DMS53 (cell line): ENCODE results near the gene SGMS1.
"Not testable (repeated sequence)": the region's sequence is repeated elsewhere in the genome, so short reads cannot be mapped to it uniquely, and the experiment has no call there.

ENCODE experiments used
- DNase-seq: peaks from one replicate; lab custom pipeline; 2025; lab: John Stamatoyannopoulos, UW

The SGMS1 gene

GRCh38 chr10:50369931-50370330 is 253.8 kb downstream of the SGMS1 start:
- no peak for DNase-seq

GRCh38 chr10:50367732-50368131 is 256.0 kb downstream of the SGMS1 start:
- DNase-seq: peak; percentile 59

- not testable (repeated sequence) for DNase-seq
Measured at GRCh38 chr10:50366421-50366820, 257.3 kb downstream of the SGMS1 start.

- DNase-seq: not testable (repeated sequence)
Measured at GRCh38 chr10:50364730-50365129, 259.0 kb downstream of the SGMS1 start.

- peak; percentile 87 for DNase-seq
Measured at GRCh38 chr10:50362547-50363125, 261.1 kb downstream of the SGMS1 start.

GRCh38 chr10:50361946-50362345 is 261.8 kb downstream of the SGMS1 start:
- DNase-seq: peak; percentile 34

GRCh38 chr10:50360077-50360850 is 263.5 kb downstream of the SGMS1 start:
- DNase-seq: no peak

GRCh38 chr10:50358925-50359687 is 264.6 kb downstream of the SGMS1 start:
- DNase-seq: no peak

- no peak for DNase-seq
Measured at GRCh38 chr10:50358411-50358810, 265.3 kb downstream of the SGMS1 start.

GRCh38 chr10:50356481-50356832 is 267.3 kb downstream of the SGMS1 start:
- DNase-seq: not testable (repeated sequence)

GRCh38 chr10:50355693-50356480 is 267.9 kb downstream of the SGMS1 start:
- DNase-seq: not testable (repeated sequence)

- DNase-seq: no peak
Measured at GRCh38 chr10:50351483-50352146, 272.1 kb downstream of the SGMS1 start.

- DNase-seq: no peak
Measured at GRCh38 chr10:50350366-50350765, 273.4 kb downstream of the SGMS1 start.

- DNase-seq: no peak
Measured at GRCh38 chr10:50349554-50349953, 274.2 kb downstream of the SGMS1 start.

- no peak for DNase-seq
Measured at GRCh38 chr10:50347394-50347802, 276.4 kb downstream of the SGMS1 start.

GRCh38 chr10:50346942-50347341 is 276.8 kb downstream of the SGMS1 start:
- no peak for DNase-seq

- no peak for DNase-seq
Measured at GRCh38 chr10:50345545-50345944, 278.2 kb downstream of the SGMS1 start.

- DNase-seq: no peak
Measured at GRCh38 chr10:50343702-50344331, 279.9 kb downstream of the SGMS1 start.

GRCh38 chr10:50341987-50342386 is 281.8 kb downstream of the SGMS1 start:
- no peak for DNase-seq

- no peak for DNase-seq
Measured at GRCh38 chr10:50336140-50336539, 287.6 kb downstream of the SGMS1 start.

GRCh38 chr10:50335397-50335796 is 288.4 kb downstream of the SGMS1 start:
- no peak for DNase-seq
